NK-92 (cell line): ENCODE results near the gene CALHM3.

Experiments
- DNase-seq: peaks from one replicate; lab custom pipeline; 2025; ENCODE audit not compliant: unreplicated experiment; lab: John Stamatoyannopoulos, UW

CALHM3 gene

GRCh38 chr10:103451091-103451813 lies 27.8 kb downstream of the CALHM3 start:
- no peak for DNase-seq

GRCh38 chr10:103450201-103450695 lies 28.8 kb downstream of the CALHM3 start:
- DNase-seq = no peak

GRCh38 chr10:103449208-103450144 lies 29.6 kb downstream of the CALHM3 start:
- DNase-seq = no peak

GRCh38 chr10:103448746-103449145 lies 30.3 kb downstream of the CALHM3 start:
- no peak for DNase-seq

- no peak for DNase-seq
These were observed 31.9 kb downstream of the CALHM3 start for GRCh38 chr10:103447187-103447586.

GRCh38 chr10:103445767-103446567 lies 33.1 kb downstream of the CALHM3 start:
- DNase-seq = no peak

GRCh38 chr10:103445366-103445765 lies 33.7 kb downstream of the CALHM3 start:
- no peak for DNase-seq

GRCh38 chr10:103444478-103444877 lies 34.6 kb downstream of the CALHM3 start:
- DNase-seq = no peak

GRCh38 chr10:103443475-103444185 lies 35.4 kb downstream of the CALHM3 start:
- DNase-seq = no peak

GRCh38 chr10:103442031-103442461 lies 37.0 kb downstream of the CALHM3 start:
- DNase-seq = no peak

- no peak for DNase-seq
These were observed 37.4 kb downstream of the CALHM3 start for GRCh38 chr10:103441611-103442010.

GRCh38 chr10:103441206-103441605 lies 37.8 kb downstream of the CALHM3 start:
- DNase-seq = no peak

- DNase-seq = no peak
These were observed 38.6 kb downstream of the CALHM3 start for GRCh38 chr10:103440416-103440815.

GRCh38 chr10:103439776-103440175 lies 39.3 kb downstream of the CALHM3 start:
- DNase-seq = no peak

GRCh38 chr10:103433858-103434257 lies 45.2 kb downstream of the CALHM3 start:
- no peak for DNase-seq

- no peak for DNase-seq
These were observed 47.1 kb downstream of the CALHM3 start for GRCh38 chr10:103431902-103432301.

- DNase-seq = no peak
These were observed 49.4 kb downstream of the CALHM3 start for GRCh38 chr10:103429647-103430046.

- DNase-seq = no peak
These were observed 49.9 kb downstream of the CALHM3 start for GRCh38 chr10:103428989-103429643.

GRCh38 chr10:103427866-103428265 lies 51.2 kb downstream of the CALHM3 start:
- DNase-seq = no peak

- DNase-seq = no peak
These were observed 55.3 kb downstream of the CALHM3 start for GRCh38 chr10:103423748-103424147.
